ENCODE measurements around the gene DMGDH. TPM values are rescaled to one million over a fixed set of nuclear protein-coding genes. Genes with fewer than 3 reads are reported as not detected.
A peak's percentile ranks its signal among the peaks of the same experiment; 100 is the strongest.

DMGDH gene
- total RNA-seq, 6 experiments from 2014 or later: 55.7 to 128 (median 83.5) TPM

DNA sequence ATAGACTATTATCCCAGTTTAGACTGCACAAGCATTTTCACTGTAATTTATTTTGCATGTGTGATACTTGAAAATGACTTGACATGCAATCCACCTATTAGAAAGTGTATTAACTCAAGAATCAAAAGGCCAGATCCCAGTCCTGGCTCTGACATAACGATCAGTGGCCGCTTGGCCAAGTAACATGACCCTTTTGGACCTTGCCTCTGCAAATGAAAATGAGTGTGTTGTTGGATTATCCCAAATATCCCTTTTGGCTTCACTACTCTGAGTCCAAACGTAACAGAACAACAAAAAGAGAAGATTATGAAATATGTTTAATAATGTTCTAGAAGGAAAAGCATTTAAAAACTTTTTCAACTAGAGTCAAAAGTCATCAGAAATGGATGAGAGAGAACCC is 19.0 kb downstream of the DMGDH start:
- no peak for TF ChIP-seq CTCF (IDR thresholded peaks at IDR 0.05)
- no peak for TF ChIP-seq POLR2A (IDR thresholded peaks at IDR 0.05)
- Histone ChIP-seq H3K4me1 (peaks cover 0 to 26% (median 10%) of the 10 kb centered on the region in 4 donors), H3K36me3 (peaks cover 0 to 3% (median under 1%) of the 10 kb centered on the region in 4 donors), H3K27me3 (no peaks in the 10 kb centered on the region), H3K9me3 (no peaks in the 10 kb centered on the region), H3K27ac (peak overlapping the region in 2 of 3 donors; percentile 68 to 79), H3K4me3 (no peak overlapping the region)
- ATAC-seq: peak; percentile 83 to 97 (median 92)
- intact Hi-C loops (cut with DNase I): no loop called here
- WGBS (ENCODE audit: insufficient coverage, low coverage, low lambda C conversion rate, missing lambda C conversion rate): 20% methylated on average over 3 of the region's 3 CpGs
- DNase-seq: peak; percentile 45 to 85 (median 75)

DNA sequence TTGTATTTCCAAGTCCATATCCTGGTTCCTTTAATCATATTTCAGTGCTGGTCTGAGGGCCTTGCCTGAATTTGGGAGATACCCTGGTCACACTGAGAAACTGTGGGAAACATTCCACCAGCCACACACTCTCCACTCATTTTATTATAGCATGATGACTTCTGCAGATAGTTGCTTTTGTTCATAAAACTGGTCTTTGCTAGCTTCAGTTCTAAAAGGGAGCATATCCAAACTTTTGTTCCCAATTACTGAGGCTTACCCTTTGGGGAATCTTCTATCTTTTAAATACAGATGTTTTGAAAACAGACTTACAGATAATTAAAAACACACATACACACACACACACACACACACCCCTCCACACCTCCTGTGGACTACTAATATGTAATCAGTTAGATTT is 21.0 kb downstream of the DMGDH start:
- H3K27ac ChIP-seq: peak overlapping the region in 1 of 3 donors; percentile 73
- no peaks in the 10 kb centered on the region for H3K27me3 ChIP-seq
- no peaks in the 10 kb centered on the region for H3K9me3 ChIP-seq
- intact Hi-C loops (cut with DNase I): no loop called here
- no peak overlapping the region for H3K4me3 ChIP-seq
- H3K36me3 ChIP-seq: peaks cover 0 to 2% (median under 1%) of the 10 kb centered on the region in 4 donors
- DNase-seq (no peak), ATAC-seq (no peak)
- TF ChIP-seq CTCF (IDR thresholded peaks at IDR 0.05): no peak
- no peak for TF ChIP-seq POLR2A (IDR thresholded peaks at IDR 0.05)
- H3K4me1 ChIP-seq: peaks cover 0 to 17% (median 10%) of the 10 kb centered on the region in 4 donors

GRCh38 chr5:79047199-79047598 is 22.3 kb downstream of the DMGDH start:
- no peak for DNase-seq
- no peaks in the 10 kb centered on the region for H3K27me3 ChIP-seq
- intact Hi-C loops (cut with DNase I): no loop called here
- no peak overlapping the region for H3K4me3 ChIP-seq
- peak in 2 of 4 donors; percentile 43 to 55 for ATAC-seq
- H3K27ac ChIP-seq: peak overlapping the region in 2 of 3 donors; percentile 40 to 73
- no peak for TF ChIP-seq CTCF (IDR thresholded peaks at IDR 0.05)
- no peak for TF ChIP-seq POLR2A (IDR thresholded peaks at IDR 0.05)
- no peaks in the 10 kb centered on the region for H3K9me3 ChIP-seq
- H3K36me3 ChIP-seq: peaks cover 0 to 2% (median 0%) of the 10 kb centered on the region in 4 donors
- 43% methylated on average over 3 of the region's 3 CpGs for WGBS (ENCODE audit: insufficient coverage, low coverage, low lambda C conversion rate, missing lambda C conversion rate)
- H3K4me1 ChIP-seq: peaks cover 0 to 17% (median 10%) of the 10 kb centered on the region in 4 donors

GRCh38 chr5:79042188-79042587 is 27.3 kb downstream of the DMGDH start:
- H3K27ac ChIP-seq: no peak overlapping the region
- DNase-seq (no peak), ATAC-seq (no peak)
- H3K27me3 ChIP-seq: no peaks in the 10 kb centered on the region
- H3K4me3 ChIP-seq: no peak overlapping the region
- H3K36me3 ChIP-seq: peaks cover 0 to 2% (median 0%) of the 10 kb centered on the region in 4 donors
- intact Hi-C loops (cut with DNase I): no loop called here
- TF ChIP-seq CTCF (IDR thresholded peaks at IDR 0.05): no peak
- TF ChIP-seq POLR2A (IDR thresholded peaks at IDR 0.05): no peak
- H3K4me1 ChIP-seq: no peaks in the 10 kb centered on the region
- H3K9me3 ChIP-seq: no peaks in the 10 kb centered on the region
- 78% methylated on average over 3 of the region's 3 CpGs for WGBS (ENCODE audit: insufficient coverage, low coverage, low lambda C conversion rate, missing lambda C conversion rate)

DNA sequence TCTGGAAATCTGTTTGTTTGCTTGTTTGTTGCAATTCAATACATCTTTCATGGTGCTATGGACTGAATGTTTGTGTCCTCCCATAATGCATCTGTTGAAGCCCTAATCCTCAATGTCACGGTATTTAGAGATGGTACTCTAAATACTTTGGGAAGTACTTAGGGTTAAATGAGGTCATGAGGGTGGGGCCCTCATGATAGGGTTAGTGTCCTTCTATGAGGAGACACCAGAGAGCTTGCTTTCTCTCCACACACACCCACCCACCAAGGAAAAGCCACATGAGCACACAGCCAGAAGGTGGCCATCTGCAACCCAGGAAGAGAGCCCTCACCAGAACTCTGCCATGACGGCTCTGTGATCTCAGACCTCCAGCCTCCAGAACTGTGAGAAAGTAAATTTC is 32.7 kb downstream of the DMGDH start:
- H3K4me3 ChIP-seq: no peak overlapping the region
- DNase-seq (no peak), ATAC-seq (no peak)
- no peak for TF ChIP-seq POLR2A (IDR thresholded peaks at IDR 0.05)
- TF ChIP-seq CTCF (IDR thresholded peaks at IDR 0.05): no peak
- H3K27ac ChIP-seq: no peak overlapping the region
- 100% methylated on average over 1 of the region's 2 CpGs for WGBS (ENCODE audit: insufficient coverage, low coverage, low lambda C conversion rate, missing lambda C conversion rate)
- no peaks in the 10 kb centered on the region for H3K27me3 ChIP-seq
- H3K9me3 ChIP-seq: no peaks in the 10 kb centered on the region
- intact Hi-C loops (cut with DNase I): no loop called here
- H3K4me1 ChIP-seq: peaks cover 0 to 19% (median 6%) of the 10 kb centered on the region in 4 donors
- H3K36me3 ChIP-seq: no peaks in the 10 kb centered on the region

Data from right lobe of liver (tissue), 6 donors.